ENCODE measurements around the gene UBE3D. TPM values are rescaled to one million over a fixed set of nuclear protein-coding genes. Genes with fewer than 3 reads are reported as not detected.
"Not testable (repeated sequence)": the region's sequence is repeated elsewhere in the genome, so short reads cannot be mapped to it uniquely, and the experiment has no call there.

Gene UBE3D
- total RNA-seq, 2 experiments from 2014 or later: 3.8 to 4.8 TPM

GRCh38 chr6:82863781-82864180, 201.9 kb downstream of the UBE3D start:
- H3K27me3 Mint-ChIP-seq: no peaks in the 10 kb centered on the region
- ChIA-PET POLR2A (no interaction called here), CTCF (no interaction called here)
- H3K36me3 Mint-ChIP-seq (ENCODE audit: low read depth): no peaks in the 10 kb centered on the region
- no peak for DNase-seq
- H3K4me3 Mint-ChIP-seq: no peak overlapping the region
- no peaks in the 10 kb centered on the region for H3K9me3 Mint-ChIP-seq
- H3K4me1 Mint-ChIP-seq: no peaks in the 10 kb centered on the region
- no peak overlapping the region for H3K27ac Mint-ChIP-seq

GRCh38 chr6:82862543-82862942, 203.1 kb downstream of the UBE3D start:
- no peak for DNase-seq
- ChIA-PET POLR2A (no interaction called here), CTCF (no interaction called here)
- H3K27ac Mint-ChIP-seq: no peak overlapping the region
- no peaks in the 10 kb centered on the region for H3K27me3 Mint-ChIP-seq
- no peaks in the 10 kb centered on the region for H3K9me3 Mint-ChIP-seq
- H3K36me3 Mint-ChIP-seq (ENCODE audit: low read depth): no peaks in the 10 kb centered on the region
- no peaks in the 10 kb centered on the region for H3K4me1 Mint-ChIP-seq
- H3K4me3 Mint-ChIP-seq: no peak overlapping the region

DNA sequence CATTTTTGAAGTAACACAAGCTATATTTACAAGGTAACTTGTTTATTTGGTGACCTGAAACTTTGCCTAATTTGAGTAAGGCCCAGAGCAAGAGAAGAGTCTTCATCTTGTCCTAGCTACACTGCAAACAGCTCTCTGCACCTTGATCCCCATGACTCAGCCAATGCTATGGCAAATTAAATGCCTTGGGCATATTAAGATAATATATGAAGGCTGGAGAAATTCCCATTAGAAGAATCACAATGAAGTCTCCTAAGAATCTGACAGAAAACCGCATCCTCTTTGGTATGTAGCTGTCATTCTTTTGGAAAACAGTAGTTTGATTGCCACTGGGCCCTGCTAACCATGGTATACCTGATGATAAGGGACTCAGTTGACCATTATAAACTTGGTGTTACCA, 204.5 kb downstream of the UBE3D start:
- ChIA-PET CTCF (no interaction called here), POLR2A (no interaction called here)
- no peaks in the 10 kb centered on the region for H3K4me1 Mint-ChIP-seq
- no peaks in the 10 kb centered on the region for H3K27me3 Mint-ChIP-seq
- no peaks in the 10 kb centered on the region for H3K9me3 Mint-ChIP-seq
- H3K27ac Mint-ChIP-seq: no peak overlapping the region
- no peak overlapping the region for H3K4me3 Mint-ChIP-seq
- H3K36me3 Mint-ChIP-seq (ENCODE audit: low read depth): no peaks in the 10 kb centered on the region
- DNase-seq: no peak

- H3K4me1 Mint-ChIP-seq; H3K36me3 Mint-ChIP-seq (ENCODE audit: low read depth); H3K27ac Mint-ChIP-seq; DNase-seq; CTCF ChIA-PET; H3K9me3 Mint-ChIP-seq; H3K4me3 Mint-ChIP-seq; POLR2A ChIA-PET; H3K27me3 Mint-ChIP-seq: not testable (repeated sequence)
These were observed 209.6 kb downstream of the UBE3D start for GRCh38 chr6:82856077-82856476.

DNA sequence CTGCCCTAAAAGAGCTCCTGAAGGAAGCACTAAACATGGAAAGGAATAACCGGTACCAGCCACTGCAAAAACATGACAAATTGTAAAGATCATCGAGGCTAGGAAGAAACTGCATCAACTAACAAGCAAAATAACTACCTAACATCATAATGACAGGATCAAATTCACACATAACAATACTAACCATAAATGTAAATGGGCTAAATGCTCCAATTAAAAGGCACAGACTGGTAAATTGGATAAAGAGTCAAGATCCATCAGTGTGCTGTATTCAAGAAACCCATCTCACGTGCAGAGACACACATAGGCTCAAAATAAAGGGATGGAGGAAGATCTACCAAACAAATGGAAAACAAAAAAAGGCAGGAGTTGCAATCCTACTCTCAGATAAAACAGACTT, 212.7 kb downstream of the UBE3D start:
- H3K36me3 Mint-ChIP-seq (ENCODE audit: low read depth); POLR2A ChIA-PET; H3K4me1 Mint-ChIP-seq; CTCF ChIA-PET; H3K27ac Mint-ChIP-seq; DNase-seq; H3K9me3 Mint-ChIP-seq; H3K27me3 Mint-ChIP-seq; H3K4me3 Mint-ChIP-seq: not testable (repeated sequence)

DNA sequence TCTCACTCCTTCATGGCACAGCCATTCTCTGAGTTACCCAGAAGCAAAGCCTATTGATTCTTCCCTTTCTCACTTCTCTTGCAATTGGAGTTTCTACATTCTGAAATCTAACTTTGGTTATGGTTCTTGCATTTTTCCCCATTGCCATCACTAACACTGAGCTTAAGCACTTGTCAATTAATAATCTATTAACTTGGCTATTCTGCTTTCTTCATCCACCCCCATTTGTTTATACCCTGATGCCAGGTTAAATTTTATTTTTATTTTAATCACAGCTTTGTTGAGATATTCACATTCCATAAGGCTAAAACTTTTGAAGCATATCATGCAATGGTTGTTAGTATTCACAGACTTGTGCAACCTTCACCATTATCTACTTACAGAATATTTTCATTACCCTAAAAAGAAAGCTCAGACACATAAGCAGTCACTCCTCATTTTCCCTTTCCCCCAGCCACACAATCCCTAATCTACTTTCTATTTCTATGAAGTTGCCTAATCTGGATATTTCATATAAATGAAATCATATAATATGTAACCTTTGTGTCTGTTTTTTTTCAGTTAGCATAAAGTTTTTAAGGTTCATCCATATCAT, 222.3 kb downstream of the UBE3D start:
- no peaks in the 10 kb centered on the region for H3K27me3 Mint-ChIP-seq

DNA sequence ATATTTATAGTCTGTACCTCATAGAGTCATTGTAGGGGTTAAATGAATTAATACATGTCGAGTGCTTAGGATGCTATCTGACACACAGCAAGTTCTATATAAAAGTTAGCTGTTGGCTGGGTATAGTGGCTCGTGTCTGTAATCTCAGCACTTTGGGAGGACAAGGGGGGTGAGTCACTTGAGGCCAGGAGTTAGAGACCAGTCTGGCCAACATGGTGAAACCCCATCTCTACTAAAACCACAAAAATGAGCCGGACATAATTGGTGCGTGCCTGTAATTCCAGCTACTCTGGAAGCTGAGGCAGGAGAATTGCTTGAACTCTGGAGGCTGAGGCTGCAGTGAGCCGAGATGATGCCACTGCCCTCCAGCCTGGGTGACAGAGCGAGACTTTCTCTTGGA, 222.9 kb downstream of the UBE3D start:
- H3K36me3 Mint-ChIP-seq (ENCODE audit: low read depth): no peaks in the 10 kb centered on the region
- DNase-seq: no peak
- POLR2A ChIA-PET: no interaction called here
- no peaks in the 10 kb centered on the region for H3K27me3 Mint-ChIP-seq
- no peaks in the 10 kb centered on the region for H3K9me3 Mint-ChIP-seq
- CTCF ChIA-PET: no interaction called here
- H3K4me1 Mint-ChIP-seq: no peaks in the 10 kb centered on the region
- H3K27ac Mint-ChIP-seq: no peak overlapping the region
- no peak overlapping the region for H3K4me3 Mint-ChIP-seq

More for the DNA sequence above, 222.3 kb downstream of the UBE3D start:
- no peak for DNase-seq
- ChIA-PET POLR2A (no interaction called here), CTCF (no interaction called here)
- Mint-ChIP-seq H3K27ac (no peak overlapping the region), H3K4me1 (no peaks in the 10 kb centered on the region), H3K9me3 (no peaks in the 10 kb centered on the region), H3K36me3 (ENCODE audit: low read depth) (no peaks in the 10 kb centered on the region), H3K4me3 (no peak overlapping the region)

Other genes starting within 250 kb of the UBE3D start
- gene DOP1A, start 1.8 kb upstream of the UBE3D start, total RNA-seq: 10 to 100 TPM; 12.5 to 13.3 TPM
- gene PGM3, start 127.4 kb upstream of the UBE3D start, total RNA-seq: 10 to 100 TPM; 18.6 to 20.7 TPM
- 1 to 10 TPM; 1.9 to 2.3 TPM for gene RWDD2A, start 127.5 kb upstream of the UBE3D start, total RNA-seq